GM23248 (cell line): ENCODE results near the gene PI4KA.
"Not testable (repeated sequence)": the region's sequence is repeated elsewhere in the genome, so short reads cannot be mapped to it uniquely, and the experiment has no call there.

ENCODE experiments used
- EZH2 ChIP-seq: fragments of 200-600 bp; sonication (generic); IDR thresholded peaks from 2 replicates; pipeline ENCODE4 v1.6.1; 2018; ENCODE audit warnings: antibody characterized with exemption, mild to moderate bottlenecking; ENCODE audit not compliant: insufficient read depth, poor library complexity, severe bottlenecking
- EZH2phosphoT487 ChIP-seq: fragments of 200-600 bp; sonication (generic); IDR thresholded peaks from 2 replicates; pipeline ENCODE4 v1.6.1; 2018; ENCODE audit warnings: antibody characterized with exemption, moderate library complexity, mild to moderate bottlenecking, low read depth; ENCODE audit not compliant: insufficient read depth

- not testable (repeated sequence) for TF ChIP-seq EZH2, EZH2phosphoT487
These were observed 158.3 kb downstream of the PI4KA start for GRCh38 chr22:20700347-20700746.
